GM12878 (cell line): ENCODE data around the gene SPSB2. TPM values are rescaled to one million over a fixed set of nuclear protein-coding genes. Genes with fewer than 3 reads are reported as not detected.

Source experiments
- ATF2 ChIP-seq: IDR thresholded peaks from 2 replicates; pipeline ENCODE4 v1.6.1; 2012; ENCODE audit warnings: low read length, inconsistent platforms
- ATF7 ChIP-seq: fragments of 450-650 bp; IDR thresholded peaks from 2 replicates; pipeline ENCODE4 v1.6.1; 2016; ENCODE audit warnings: low read depth, mild to moderate bottlenecking
- CREM ChIP-seq: IDR thresholded peaks from 2 replicates; pipeline ENCODE4 v1.6.1; 2014; ENCODE audit warnings: antibody characterized with exemption, low read depth
- CTCF ChIP-seq, 3 experiments: IDR thresholded peaks in 2 of 3; conservative IDR thresholded peaks in 1 of 3; 2 replicates each; pipeline ENCODE4 v1.5.1; 2011; ENCODE audit warnings: low read depth in 3 of 3, low read length in 3 of 3, mild to moderate bottlenecking in 3 of 3, control low read depth in 2 of 3, moderate library complexity in 2 of 3, inconsistent platforms in 1 of 3, mixed read lengths in 1 of 3; ENCODE audit not compliant: control insufficient read depth in 2 of 3, insufficient read depth in 1 of 3; ENCODE audit errors: extremely low read depth in 1 of 3
- E4F1 ChIP-seq: fragments of 450-650 bp; IDR thresholded peaks from 2 replicates; pipeline ENCODE4 v1.6.1; 2018; ENCODE audit warnings: borderline replicate concordance, mild to moderate bottlenecking; ENCODE audit not compliant: partially characterized antibody
- EP300 ChIP-seq, 2 experiments: fragments of 150-350 bp in 1 of 2; IDR thresholded peaks; 2 replicates each; pipeline ENCODE4 v1.6.1; 2011 to 2012; ENCODE audit warnings: low read depth in 2 of 2, low read length in 2 of 2, borderline replicate concordance in 1 of 2, improper control_type of control experiment in 1 of 2, inconsistent platforms in 1 of 2; ENCODE audit not compliant: control insufficient read depth in 1 of 2
- EZH2 ChIP-seq: IDR thresholded peaks from 2 replicates; pipeline ENCODE4 v1.6.1; 2012; ENCODE audit warnings: low read depth, mild to moderate bottlenecking, control low read depth, inconsistent platforms, low read length, borderline replicate concordance; ENCODE audit not compliant: control insufficient read depth
- GATAD2B ChIP-seq: fragments of 450-650 bp; conservative IDR thresholded peaks from 2 replicates; pipeline ENCODE4 v1.6.1; 2017; ENCODE audit warnings: low read depth, mild to moderate bottlenecking, moderate library complexity
- HDGF ChIP-seq: fragments of 450-650 bp; IDR thresholded peaks from 2 replicates; pipeline ENCODE4 v1.6.1; 2016; ENCODE audit warnings: antibody characterized with exemption
- IKZF1 ChIP-seq: fragments of 450-650 bp; conservative IDR thresholded peaks from 2 replicates; pipeline ENCODE4 v1.6.1; 2017; ENCODE audit warnings: antibody characterized with exemption, mild to moderate bottlenecking
- IKZF2 ChIP-seq, 2 experiments: fragments of 450-650 bp; IDR thresholded peaks; 2 replicates each; pipeline ENCODE4 v1.6.1; 2017; ENCODE audit warnings: mild to moderate bottlenecking in 2 of 2, moderate library complexity in 2 of 2
- NBN ChIP-seq: fragments of 450-650 bp; IDR thresholded peaks from 2 replicates; pipeline ENCODE4 v1.6.1; 2016
- NR2C2 ChIP-seq: IDR thresholded peaks from 2 replicates; pipeline ENCODE4 v1.6.1; 2011; ENCODE audit warnings: borderline replicate concordance, low read depth; ENCODE audit not compliant: control insufficient read depth, insufficient read length
- POLR2A ChIP-seq: IDR thresholded peaks from 2 replicates; pipeline ENCODE4 v1.6.1; 2011; ENCODE audit warnings: low read depth, mild to moderate bottlenecking, low read length
- RAD51 ChIP-seq: fragments of 450-650 bp; IDR thresholded peaks from 2 replicates; pipeline ENCODE4 v1.6.1; 2016; ENCODE audit warnings: moderate library complexity, mild to moderate bottlenecking, inconsistent platforms
- RCOR1 ChIP-seq: conservative IDR thresholded peaks from 2 replicates; pipeline ENCODE4 v1.6.1; 2012; ENCODE audit warnings: low read depth, low read length, improper control_type of control experiment
- SIN3A ChIP-seq: IDR thresholded peaks from 2 replicates; pipeline ENCODE4 v1.6.1; 2012; ENCODE audit warnings: low read depth, low read length, improper control_type of control experiment
- SP1 ChIP-seq: IDR thresholded peaks from one replicate; pipeline ENCODE4 v1.6.1; 2011; ENCODE audit warnings: low read depth, low read length
- SPI1 ChIP-seq: IDR thresholded peaks from 2 replicates; pipeline ENCODE4 v1.6.1; 2011; ENCODE audit warnings: low read depth, mild to moderate bottlenecking, low read length, moderate library complexity, borderline replicate concordance; ENCODE audit not compliant: insufficient read depth
- SUZ12 ChIP-seq: fragments of 200-600 bp; sonication (generic); IDR thresholded peaks from one replicate; pipeline ENCODE4 v1.6.1; 2018; ENCODE audit warnings: antibody characterized with exemption, mild to moderate bottlenecking; ENCODE audit not compliant: unreplicated experiment
- ZZZ3 ChIP-seq: IDR thresholded peaks from 2 replicates; pipeline ENCODE4 v1.6.1; 2011; ENCODE audit warnings: low read depth; ENCODE audit not compliant: control insufficient read depth, insufficient read length
- polyA plus RNA-seq, 11 experiments: library from polyadenylated mRNA; depleted of rRNA in 4 of 11; unstranded in 6 of 11; stranded (reverse) in 5 of 11; fragments of >200 nt; fragmentation: Nextera tagmentation in 4 of 11; fragmentation: Illumina TruSeq in 1 of 11; extraction: Ambion mirVana in 4 of 11; extraction: Trizol in 1 of 11; gene quantifications; 1 replicate in 1 of 11; 2 replicates in 10 of 11; pipeline versions ENCODE4 v1.2.1 to v1.2.3, GENCODE V29; 2011 to 2016; ENCODE audit warnings: inconsistent platforms in 2 of 11, missing spikeins in 2 of 11, low read depth in 1 of 11
- total RNA-seq, 4 experiments: library from RNA; depleted of rRNA in 3 of 4; stranded (reverse); fragments of >200 nt in 3 of 4; fragmentation: Illumina TruSeq in 1 of 4; extraction: Trizol in 1 of 4; gene quantifications; 2 replicates each; pipeline versions ENCODE4 v1.2.1 to v1.2.3, GENCODE V29; 2013 to 2021
- TF ChIP-seq, protein P1 (sequence below): fragments of 450-650 bp; conservative IDR thresholded peaks from 2 replicates; pipeline ENCODE4 v1.6.1; 2017; ENCODE audit warnings: mild to moderate bottlenecking, moderate library complexity

SPSB2 gene
- total and polyA plus RNA-seq, 10 of the 15 experiments (the other 5 are each of a cell fraction or from before 2014, with no cell fraction given) = 0.08 to 5.6 (median 2.7) TPM

DNA sequence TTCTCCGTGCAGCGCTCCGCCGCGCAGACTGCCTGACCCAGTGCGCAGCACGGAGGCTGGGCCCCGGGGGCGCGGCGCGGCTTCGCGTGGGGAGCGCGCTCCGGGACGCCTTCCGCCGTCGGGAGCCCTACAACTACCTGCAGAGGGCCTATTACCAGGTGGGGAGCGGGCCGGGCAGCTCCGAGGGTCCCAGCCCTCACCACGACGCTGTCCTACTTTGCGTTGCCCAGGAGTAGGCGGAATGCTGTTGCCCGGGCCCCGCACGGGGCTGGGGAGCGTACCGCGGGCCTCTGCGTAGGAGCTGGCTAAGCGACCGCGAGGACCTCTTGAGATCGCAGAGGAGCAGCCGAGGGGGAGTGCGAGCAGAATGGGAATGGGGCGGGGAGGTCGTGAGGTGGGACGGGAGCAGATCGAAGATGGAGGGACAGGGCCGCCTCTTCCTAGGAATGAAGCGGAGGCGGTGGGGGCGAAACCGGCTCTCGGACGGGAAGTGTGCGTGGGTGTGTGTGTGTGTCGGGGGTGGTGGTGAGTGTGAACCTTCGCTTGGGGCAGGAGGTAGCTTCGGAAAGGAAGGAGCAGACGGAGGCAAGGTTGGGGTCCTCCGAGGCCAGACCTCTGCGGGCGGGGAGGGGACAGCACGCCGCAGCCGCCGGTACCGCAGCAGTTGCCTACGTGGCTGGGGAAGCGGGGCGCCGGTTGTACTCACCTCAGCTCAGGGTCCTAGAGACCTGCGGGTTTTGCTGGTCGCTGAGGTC lies 44.1 kb downstream of the SPSB2 start (continued):
- no peak for TF ChIP-seq EP300 (IDR thresholded peaks at IDR 0.05; ENCODE audit: borderline replicate concordance in 1 of 2, control insufficient read depth in 1 of 2, low read depth in 2 of 2, low read length in 2 of 2)
- peak; percentile 77 for TF ChIP-seq ATF7
- TF ChIP-seq ZZZ3 = no peak
- TF ChIP-seq SP1 = peak; percentile 35
- TF ChIP-seq SUZ12 = peak; percentile 37
- TF ChIP-seq CTCF (IDR thresholded peaks at IDR 0.05 in 2 of 3, conservative IDR thresholded peaks at IDR 0.05 in 1 of 3; ENCODE audit: control insufficient read depth in 2 of 3, extremely low read depth in 1 of 3, insufficient read depth in 1 of 3, low read depth in 3 of 3, low read length in 3 of 3) = no peak
- 0 out of 2 replicates have a peak, but pooled peaks have one; percentile 15 for TF ChIP-seq CREM
- TF ChIP-seq ATF2 = no peak
- TF ChIP-seq RCOR1 = no peak
- TF ChIP-seq EZH2 = 0 out of 2 replicates have a peak, but pooled peaks have one; percentile 11
- TF ChIP-seq NR2C2 = no peak
- peak; percentile 26 for TF ChIP-seq E4F1
- TF ChIP-seq NBN = peak; percentile 89
- TF ChIP-seq HDGF = peak; percentile 92
- no peak for TF ChIP-seq RAD51
- 0 out of 2 replicates have a peak, but pooled peaks have one; percentile 5 for TF ChIP-seq GATAD2B
- TF ChIP-seq SIN3A = no peak
- TF ChIP-seq, protein P1, sequence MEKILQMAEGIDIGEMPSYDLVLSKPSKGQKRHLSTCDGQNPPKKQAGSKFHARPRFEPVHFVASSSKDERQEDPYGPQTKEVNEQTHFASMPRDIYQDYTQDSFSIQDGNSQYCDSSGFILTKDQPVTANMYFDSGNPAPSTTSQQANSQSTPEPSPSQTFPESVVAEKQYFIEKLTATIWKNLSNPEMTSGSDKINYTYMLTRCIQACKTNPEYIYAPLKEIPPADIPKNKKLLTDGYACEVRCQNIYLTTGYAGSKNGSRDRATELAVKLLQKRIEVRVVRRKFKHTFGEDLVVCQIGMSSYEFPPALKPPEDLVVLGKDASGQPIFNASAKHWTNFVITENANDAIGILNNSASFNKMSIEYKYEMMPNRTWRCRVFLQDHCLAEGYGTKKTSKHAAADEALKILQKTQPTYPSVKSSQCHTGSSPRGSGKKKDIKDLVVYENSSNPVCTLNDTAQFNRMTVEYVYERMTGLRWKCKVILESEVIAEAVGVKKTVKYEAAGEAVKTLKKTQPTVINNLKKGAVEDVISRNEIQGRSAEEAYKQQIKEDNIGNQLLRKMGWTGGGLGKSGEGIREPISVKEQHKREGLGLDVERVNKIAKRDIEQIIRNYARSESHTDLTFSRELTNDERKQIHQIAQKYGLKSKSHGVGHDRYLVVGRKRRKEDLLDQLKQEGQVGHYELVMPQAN = no peak
- no peak for TF ChIP-seq SPI1
- TF ChIP-seq IKZF2 (IDR thresholded peaks at IDR 0.05) = peak; percentile 61 to 71
- TF ChIP-seq POLR2A = peak; percentile 57; the same call in 1 of the 2 replicates
- peak; percentile 66 for TF ChIP-seq IKZF1
